Neuronal stem cell (in vitro differentiated cells): ENCODE results near the gene PSMD7.

ENCODE experiments used
- DNase-seq: peaks from one replicate; pipeline ENCODE4 v3.0.0-alpha.2; 2013; ENCODE audit warnings: low spot score
- H2AFZ ChIP-seq: one replicate; pipeline ENCODE4 v1.6.1; 2013; ENCODE audit warnings: mild to moderate bottlenecking, low read length, inconsistent platforms
- H2AK5ac ChIP-seq: 2 replicates; pipeline ENCODE4 v1.6.1; 2013; ENCODE audit warnings: low read depth, mild to moderate bottlenecking, inconsistent platforms, low read length, moderate library complexity, mixed read lengths
- H2BK120ac ChIP-seq: 2 replicates; pipeline ENCODE4 v1.6.1; 2013; ENCODE audit warnings: low read depth, mild to moderate bottlenecking, inconsistent platforms, low read length, moderate library complexity, mixed read lengths
- H2BK12ac ChIP-seq: one replicate; pipeline ENCODE4 v1.6.1; 2013; ENCODE audit warnings: low read length, inconsistent platforms
- H2BK15ac ChIP-seq: 2 replicates; pipeline ENCODE4 v1.6.1; 2013; ENCODE audit warnings: mild to moderate bottlenecking, low read length, inconsistent platforms, mixed read lengths
- H2BK5ac ChIP-seq: one replicate; pipeline ENCODE4 v1.6.1; 2013; ENCODE audit warnings: inconsistent platforms, mild to moderate bottlenecking, low read length, moderate library complexity
- H3K14ac ChIP-seq: one replicate; pipeline ENCODE4 v1.6.1; 2013; ENCODE audit warnings: low read length, inconsistent platforms
- H3K18ac ChIP-seq: 2 replicates; pipeline ENCODE4 v1.6.1; 2013; ENCODE audit warnings: low read length, inconsistent platforms
- H3K23ac ChIP-seq: 2 replicates; pipeline ENCODE4 v1.6.1; 2013; ENCODE audit warnings: low read depth, mild to moderate bottlenecking, mixed read lengths, low read length, inconsistent platforms; ENCODE audit not compliant: poor library complexity
- H3K27ac ChIP-seq: replicated peaks from 3 replicates; pipeline ENCODE4 v1.5.1; 2013; ENCODE audit warnings: low read length, inconsistent platforms
- H3K27me3 ChIP-seq, 3 experiments: 2 replicates each; pipeline ENCODE4 v1.6.1; 2013; ENCODE audit warnings: low read length in 3 of 3, mild to moderate bottlenecking in 2 of 3, inconsistent platforms in 1 of 3, low read depth in 1 of 3, mixed read lengths in 1 of 3, moderate library complexity in 1 of 3; ENCODE audit not compliant: control insufficient read depth in 3 of 3, insufficient read depth in 3 of 3
- H3K36me3 ChIP-seq, 2 donors: replicated peaks in 1 of 2; 2 replicates each; pipeline ENCODE4 v1.6.1; 2013; ENCODE audit warnings: low read length in 2 of 2; ENCODE audit not compliant: control insufficient read depth in 2 of 2, insufficient read depth in 2 of 2
- H3K4ac ChIP-seq: 2 replicates; pipeline ENCODE4 v1.6.1; 2013; ENCODE audit warnings: inconsistent platforms, mild to moderate bottlenecking, low read length, moderate library complexity
- H3K4me1 ChIP-seq, 2 donors: 1 replicate in 1 of 2; 2 replicates in 1 of 2; pipeline ENCODE4 v1.6.1; 2013; ENCODE audit warnings: low read length in 2 of 2, low read depth in 1 of 2; ENCODE audit not compliant: control insufficient read depth in 2 of 2, insufficient read depth in 1 of 2
- H3K4me2 ChIP-seq: one replicate; pipeline ENCODE4 v1.6.1; 2013; ENCODE audit warnings: mild to moderate bottlenecking, low read length, inconsistent platforms; ENCODE audit not compliant: insufficient read depth, poor library complexity, severe bottlenecking
- H3K4me3 ChIP-seq, 2 donors: 2 replicates each; pipeline ENCODE4 v1.5.1; 2013; ENCODE audit warnings: low read length in 2 of 2, mild to moderate bottlenecking in 2 of 2, inconsistent platforms in 1 of 2, moderate library complexity in 1 of 2
- H3K79me1 ChIP-seq: one replicate; pipeline ENCODE4 v1.6.1; 2013; ENCODE audit warnings: low read depth, mild to moderate bottlenecking, inconsistent platforms, low read length, moderate library complexity
- H3K9ac ChIP-seq: one replicate; pipeline ENCODE4 v1.6.1; 2013; ENCODE audit warnings: mild to moderate bottlenecking, low read depth, low read length, inconsistent platforms; ENCODE audit not compliant: poor library complexity
- H3K9me3 ChIP-seq, 2 donors: replicated peaks in 1 of 2; 2 replicates each; pipeline versions ENCODE3 to v1.6.1; 2013; ENCODE audit warnings: low read length in 2 of 2, mild to moderate bottlenecking in 2 of 2, inconsistent platforms in 1 of 2, low read depth in 1 of 2, mixed read lengths in 1 of 2, moderate library complexity in 1 of 2; ENCODE audit not compliant: control insufficient read depth in 2 of 2, insufficient read depth in 1 of 2
- H4K8ac ChIP-seq: one replicate; pipeline ENCODE4 v1.6.1; 2013; ENCODE audit warnings: low read depth, mild to moderate bottlenecking, inconsistent platforms, low read length, moderate library complexity
- H4K91ac ChIP-seq: one replicate; pipeline ENCODE4 v1.6.1; 2013; ENCODE audit warnings: low read length, low read depth, mild to moderate bottlenecking, inconsistent platforms; ENCODE audit not compliant: poor library complexity
- WGBS, 2 donors: extraction: QIAGEN DNeasy Blood & Tissue Kit; methylation state at CpG; one replicate each; pipeline ENCODE4 v1.1.7; 2013; ENCODE audit warnings: missing lambda C conversion rate in 2 of 2, mixed read lengths in 1 of 2; ENCODE audit not compliant: insufficient read length in 2 of 2, insufficient replicate concordance in 1 of 2; ENCODE audit errors: extremely low coverage in 2 of 2; 5-methylcytosine and 5-hydroxymethylcytosine counted together

PSMD7 gene

GRCh38 chr16:74291176-74291575 is 5.4 kb upstream of the PSMD7 start:
- Histone ChIP-seq H3K23ac (no peak overlapping the region), H3K36me3 (no peaks in the 10 kb centered on the region), H3K4me2 (no peak overlapping the region), H2AK5ac (no peak overlapping the region), H2BK12ac (no peak overlapping the region), H3K14ac (no peak overlapping the region), H2BK15ac (no peak overlapping the region), H3K4ac (no peak overlapping the region), H2BK5ac (no peak overlapping the region), H2AFZ (no peak overlapping the region), H3K27me3 (no peaks in the 10 kb centered on the region), H3K9ac (no peak overlapping the region), H4K8ac (no peak overlapping the region), H3K4me3 (no peak overlapping the region), H3K18ac (no peak overlapping the region), H4K91ac (no peak overlapping the region), H3K27ac (no peak overlapping the region), H3K4me1 (peaks cover 0 to 1% of the 10 kb centered on the region in 2 donors), H2BK120ac (no peak overlapping the region), H3K79me1 (no peaks in the 10 kb centered on the region), H3K9me3 (peaks cover 0 to 2% of the 10 kb centered on the region in 2 donors)
- DNase-seq, result no peak
- no CpG with 5 or more reads among the region's 5 CpGs for WGBS, 2 donors

GRCh38 chr16:74291577-74292208 is 4.9 kb upstream of the PSMD7 start:
- H2BK120ac ChIP-seq, result no peak overlapping the region
- H3K36me3 ChIP-seq, result no peaks in the 10 kb centered on the region
- DNase-seq, result no peak
- no peaks in the 10 kb centered on the region for H3K27me3 ChIP-seq
- no peak overlapping the region for H2AFZ ChIP-seq
- no peak overlapping the region for H3K18ac ChIP-seq
- H3K4me2 ChIP-seq, result no peak overlapping the region
- H3K27ac ChIP-seq, result no peak overlapping the region
- no peak overlapping the region for H4K8ac ChIP-seq
- H2AK5ac ChIP-seq, result no peak overlapping the region
- WGBS, 2 donors, result no CpG with 5 or more reads among the region's 1 CpG
- no peak overlapping the region for H4K91ac ChIP-seq
- H3K4me1 ChIP-seq, result peaks cover 0 to 1% of the 10 kb centered on the region in 2 donors
- H3K4ac ChIP-seq, result no peak overlapping the region
- peaks cover under 1% of the 10 kb centered on the region for H3K79me1 ChIP-seq
- H3K14ac ChIP-seq, result no peak overlapping the region
- no peak overlapping the region for H2BK5ac ChIP-seq
- no peak overlapping the region for H3K4me3 ChIP-seq
- no peak overlapping the region for H2BK12ac ChIP-seq
- H3K23ac ChIP-seq, result no peak overlapping the region
- H3K9me3 ChIP-seq, result peaks cover 0 to 2% of the 10 kb centered on the region in 2 donors
- H3K9ac ChIP-seq, result no peak overlapping the region
- H2BK15ac ChIP-seq, result no peak overlapping the region

- Histone ChIP-seq H2BK12ac (no peak overlapping the region), H3K4me3 (peak overlapping the region in 1 of 2 donors; percentile 94), H3K4me1 (peaks cover 0 to 4% of the 10 kb centered on the region in 2 donors), H3K4ac (no peak overlapping the region), H3K9me3 (peaks cover 0 to 2% of the 10 kb centered on the region in 2 donors), H2BK5ac (no peak overlapping the region), H2AFZ (peak overlapping the region; percentile 86), H2AK5ac (no peak overlapping the region), H3K9ac (no peak overlapping the region), H2BK15ac (no peak overlapping the region), H3K79me1 (peaks cover 7% of the 10 kb centered on the region), H3K14ac (no peak overlapping the region), H3K18ac (no peak overlapping the region), H3K36me3 (peaks cover 9 to 31% of the 10 kb centered on the region in 2 donors), H3K27ac (no peak overlapping the region), H3K4me2 (no peak overlapping the region), H2BK120ac (no peak overlapping the region), H4K8ac (no peak overlapping the region), H3K27me3 (no peaks in the 10 kb centered on the region), H3K23ac (no peak overlapping the region), H4K91ac (no peak overlapping the region)
- WGBS, 2 donors, result no CpG with 5 or more reads among the region's 9 CpGs
- DNase-seq, result no peak
These were observed 546 bp upstream of the PSMD7 start for GRCh38 chr16:74296104-74296431.

- DNase-seq, result no peak
- no CpG with 5 or more reads among the region's 27 CpGs for WGBS, 2 donors
These were observed 591 bp downstream of the PSMD7 start for GRCh38 chr16:74297145-74297665.

More at GRCh38 chr16:74297145-74297665, 591 bp downstream of the PSMD7 start:
- Histone ChIP-seq H2BK12ac (no peak overlapping the region), H3K14ac (no peak overlapping the region), H3K23ac (peak overlapping the region; percentile 99), H3K79me1 (peaks cover 7% of the 10 kb centered on the region), H3K18ac (peak overlapping the region; percentile 99), H3K27ac (peak overlapping the region; percentile 60), H2BK5ac (peak overlapping the region; percentile 79), H2BK120ac (peak overlapping the region; percentile 57), H3K4me2 (peak overlapping the region; percentile 67), H4K8ac (peak overlapping the region; percentile 94), H3K9ac (peak overlapping the region; percentile 100), H3K4ac (no peak overlapping the region), H3K4me3 (peak overlapping the region; percentile 94 to 98), H2BK15ac (no peak overlapping the region), H3K9me3 (no peaks in the 10 kb centered on the region), H3K36me3 (peaks cover 19 to 42% of the 10 kb centered on the region in 2 donors), H2AFZ (peak overlapping the region; percentile 86), H4K91ac (no peak overlapping the region), H3K27me3 (no peaks in the 10 kb centered on the region), H3K4me1 (peaks cover 0 to 4% of the 10 kb centered on the region in 2 donors), H2AK5ac (peak overlapping the region; percentile 92)
